H9 (cell line): ENCODE results near the gene TAOK2. TPM values are rescaled to one million over a fixed set of nuclear protein-coding genes. Genes with fewer than 3 reads are reported as not detected.

Experiments
- DNase-seq: peaks from one replicate; pipeline ENCODE4 v3.0.0-alpha.2; 2017
- H2AFZ ChIP-seq: one replicate; pipeline ENCODE4 v1.6.1; 2013; ENCODE audit warnings: mild to moderate bottlenecking, low read length, control low read depth, moderate library complexity
- H2AK5ac ChIP-seq: 2 replicates; pipeline ENCODE4 v1.6.1; 2013; ENCODE audit warnings: low read length, control low read depth, mixed read lengths; ENCODE audit not compliant: insufficient read length
- H2BK120ac ChIP-seq: one replicate; pipeline ENCODE4 v1.6.1; 2013; ENCODE audit warnings: low read depth, mild to moderate bottlenecking, low read length, control low read depth, inconsistent platforms; ENCODE audit not compliant: poor library complexity, severe bottlenecking
- H2BK12ac ChIP-seq: 2 replicates; pipeline ENCODE4 v1.6.1; 2013; ENCODE audit warnings: low read length, control low read depth, mixed read lengths, low read depth; ENCODE audit not compliant: insufficient read length
- H2BK15ac ChIP-seq: 2 replicates; pipeline ENCODE4 v1.6.1; 2013; ENCODE audit warnings: low read depth, low read length, control low read depth
- H2BK20ac ChIP-seq: one replicate; pipeline ENCODE4 v1.6.1; 2013; ENCODE audit warnings: low read depth, mild to moderate bottlenecking, low read length, control low read depth, inconsistent platforms; ENCODE audit not compliant: poor library complexity, severe bottlenecking
- H2BK5ac ChIP-seq: 2 replicates; pipeline ENCODE4 v1.6.1; 2013; ENCODE audit warnings: low read length, control low read depth, mixed read lengths; ENCODE audit not compliant: insufficient read length
- H3K14ac ChIP-seq: 2 replicates; pipeline ENCODE4 v1.6.1; 2013; ENCODE audit warnings: low read length, control low read depth; ENCODE audit not compliant: insufficient read depth
- H3K18ac ChIP-seq: 2 replicates; pipeline ENCODE4 v1.6.1; 2013; ENCODE audit warnings: low read depth, mild to moderate bottlenecking, mixed read lengths, low read length, control low read depth; ENCODE audit not compliant: insufficient read length
- H3K23ac ChIP-seq: 2 replicates; pipeline ENCODE4 v1.6.1; 2013; ENCODE audit warnings: low read length, control low read depth, mixed read lengths, low read depth; ENCODE audit not compliant: insufficient read length
- H3K23me2 ChIP-seq: 2 replicates; pipeline ENCODE4 v1.6.1; 2013; ENCODE audit warnings: low read depth, mild to moderate bottlenecking, mixed read lengths, low read length, control low read depth; ENCODE audit not compliant: insufficient read length, poor library complexity, severe bottlenecking
- H3K27ac ChIP-seq: 2 replicates; pipeline ENCODE4 v1.5.1; 2013; ENCODE audit warnings: low read length, control low read depth, mixed read lengths, low read depth; ENCODE audit not compliant: insufficient read length
- H3K27me3 ChIP-seq: 2 replicates; pipeline ENCODE4 v1.6.1; 2013; ENCODE audit warnings: low read length, control low read depth, inconsistent platforms; ENCODE audit not compliant: insufficient read depth
- H3K4ac ChIP-seq: 2 replicates; pipeline ENCODE4 v1.6.1; 2013; ENCODE audit warnings: low read depth, mild to moderate bottlenecking, control low read depth, inconsistent platforms, low read length, moderate library complexity
- H3K4me1 ChIP-seq: 2 replicates; pipeline ENCODE4 v1.6.1; 2013; ENCODE audit warnings: low read length, control low read depth, inconsistent platforms; ENCODE audit not compliant: insufficient read depth
- H3K4me2 ChIP-seq: 2 replicates; pipeline ENCODE4 v1.6.1; 2013; ENCODE audit warnings: low read length, control low read depth, mixed read lengths; ENCODE audit not compliant: insufficient read length, insufficient read depth
- H3K56ac ChIP-seq: 2 replicates; pipeline ENCODE4 v1.6.1; 2013; ENCODE audit warnings: low read depth, mild to moderate bottlenecking, mixed read lengths, low read length, control low read depth; ENCODE audit not compliant: insufficient read length
- H3K79me1 ChIP-seq: 2 replicates; pipeline ENCODE4 v1.6.1; 2013; ENCODE audit warnings: low read depth, mild to moderate bottlenecking, moderate library complexity, low read length, control low read depth, inconsistent platforms; ENCODE audit not compliant: insufficient read depth, poor library complexity, severe bottlenecking
- H3K79me2 ChIP-seq: 2 replicates; pipeline ENCODE4 v1.6.1; 2013; ENCODE audit warnings: low read length, control low read depth, inconsistent platforms; ENCODE audit not compliant: insufficient read depth
- H3K9ac ChIP-seq: 2 replicates; pipeline ENCODE4 v1.6.1; 2013; ENCODE audit warnings: low read length, control low read depth, mixed read lengths; ENCODE audit not compliant: insufficient read length; ENCODE audit errors: extremely low read depth
- H3K9me3 ChIP-seq: one replicate; pipeline ENCODE4 v1.6.1; 2013; ENCODE audit warnings: low read depth, low read length, inconsistent platforms; ENCODE audit not compliant: control insufficient read depth
- H3T11ph ChIP-seq: one replicate; pipeline ENCODE4 v1.6.1; 2013; ENCODE audit warnings: mild to moderate bottlenecking, low read length, control low read depth, inconsistent platforms
- H4K20me1 ChIP-seq: one replicate; pipeline ENCODE4 v1.6.1; 2013; ENCODE audit not compliant: control insufficient read depth, insufficient read length, insufficient read depth
- H4K5ac ChIP-seq: 2 replicates; pipeline ENCODE4 v1.6.1; 2013; ENCODE audit warnings: low read depth, mild to moderate bottlenecking, mixed read lengths, low read length, control low read depth; ENCODE audit not compliant: insufficient read length
- H4K8ac ChIP-seq: replicated peaks from 2 replicates; pipeline ENCODE4 v1.6.1; 2013; ENCODE audit warnings: low read length, control low read depth, mixed read lengths, low read depth; ENCODE audit not compliant: insufficient read length
- H4K91ac ChIP-seq: 2 replicates; pipeline ENCODE4 v1.6.1; 2013; ENCODE audit warnings: low read depth, mild to moderate bottlenecking, moderate library complexity, mixed read lengths, low read length, control low read depth; ENCODE audit not compliant: insufficient read length
- H3K27ac Mint-ChIP-seq, 3 experiments: 2 replicates in 2 of 3; 3 replicates in 1 of 3; pipeline ENCODE4 v1.8.0; 2020 to 2021; ENCODE audit warnings: mixed read lengths in 3 of 3, mild to moderate bottlenecking in 1 of 3, moderate library complexity in 1 of 3
- H3K27me3 Mint-ChIP-seq: 2 replicates; pipeline ENCODE4 v1.8.0; 2021; ENCODE audit warnings: low read depth, mild to moderate bottlenecking, moderate library complexity, mixed read lengths
- H3K36me3 Mint-ChIP-seq, 3 experiments: 2 replicates in 2 of 3; 3 replicates in 1 of 3; pipeline ENCODE4 v1.8.0; 2020 to 2021; ENCODE audit warnings: low read depth in 3 of 3, mixed read lengths in 3 of 3; ENCODE audit not compliant: insufficient read depth in 1 of 3
- H3K4me1 Mint-ChIP-seq, 2 experiments: 2 replicates each; pipeline ENCODE4 v1.8.0; 2020; ENCODE audit warnings: mixed read lengths in 2 of 2
- H3K4me3 Mint-ChIP-seq, 2 experiments: 2 replicates in 1 of 2; 3 replicates in 1 of 2; pipeline ENCODE4 v1.8.0; 2020 to 2021; ENCODE audit warnings: mild to moderate bottlenecking in 2 of 2, mixed read lengths in 2 of 2, moderate library complexity in 1 of 2
- H3K9me3 Mint-ChIP-seq, 2 experiments: 2 replicates in 1 of 2; 3 replicates in 1 of 2; pipeline ENCODE4 v1.8.0; 2020; ENCODE audit warnings: mild to moderate bottlenecking in 2 of 2, mixed read lengths in 2 of 2, moderate library complexity in 1 of 2
- CTCF ChIP-seq: fragments of 200-600 bp; sonication (generic); conservative IDR thresholded peaks from 3 replicates; pipeline ENCODE4 v1.8.0; 2021; ENCODE audit warnings: antibody characterized with exemption, mild to moderate bottlenecking
- WGBS: extraction: QIAGEN DNeasy Blood & Tissue Kit; methylation state at CpG from one replicate; pipeline ENCODE4 v1.1.7; 2013; ENCODE audit warnings: missing lambda C conversion rate, low lambda C conversion rate, mixed read lengths; ENCODE audit not compliant: insufficient read length; ENCODE audit errors: extremely low coverage; 5-methylcytosine and 5-hydroxymethylcytosine counted together
- total RNA-seq: library from RNA; stranded (reverse); gene quantifications from 2 replicates; pipeline ENCODE4 v1.2.1, GENCODE V29; 2021

TAOK2 gene
- total RNA-seq, 1 experiment from 2014 or later, result 43.9 TPM

GRCh38 chr16:29986931-29987330 is 13.3 kb downstream of the TAOK2 start:
- Mint-ChIP-seq H3K27me3 (no peaks in the 10 kb centered on the region; the same call in 1 of the 2 replicates), H3K27ac (no peak overlapping the region), H3K36me3 (peaks cover 39 to 78% (median 75%) of the 10 kb centered on the region in 3 experiments), H3K9me3 (no peaks in the 10 kb centered on the region), H3K4me1 (no peaks in the 10 kb centered on the region), H3K4me3 (no peak overlapping the region)
- H3K4me1 ChIP-seq, result no peaks in the 10 kb centered on the region
- no peak overlapping the region for H2BK120ac ChIP-seq
- H3K23me2 ChIP-seq, result no peaks in the 10 kb centered on the region
- no peak overlapping the region for H3K14ac ChIP-seq
- no peak overlapping the region for H2AFZ ChIP-seq
- DNase-seq, result no peak
- H3K18ac ChIP-seq, result no peak overlapping the region
- TF ChIP-seq CTCF, result no peak
- H3K4ac ChIP-seq, result no peak overlapping the region
- no peaks in the 10 kb centered on the region for H4K20me1 ChIP-seq
- no peak overlapping the region for H2AK5ac ChIP-seq
- H3K79me2 ChIP-seq, result no peaks in the 10 kb centered on the region
- no peak overlapping the region for H3K23ac ChIP-seq
- H2BK12ac ChIP-seq, result no peak overlapping the region
- H3T11ph ChIP-seq, result no peak overlapping the region
- H4K8ac ChIP-seq, result no peak overlapping the region
- no CpG with 5 or more reads among the region's 5 CpGs for WGBS
- H3K9me3 ChIP-seq, result no peaks in the 10 kb centered on the region
- no peak overlapping the region for H3K9ac ChIP-seq
- H3K79me1 ChIP-seq, result no peaks in the 10 kb centered on the region
- H3K27ac ChIP-seq, result no peak overlapping the region
- H3K4me2 ChIP-seq, result no peak overlapping the region
- no peaks in the 10 kb centered on the region for H3K27me3 ChIP-seq
- no peak overlapping the region for H2BK5ac ChIP-seq
- H2BK15ac ChIP-seq, result no peak overlapping the region
- no peak overlapping the region for H3K56ac ChIP-seq
- no peak overlapping the region for H4K91ac ChIP-seq
- H2BK20ac ChIP-seq, result no peak overlapping the region
- no peak overlapping the region for H4K5ac ChIP-seq
